KMS-11 (cell line): ENCODE measurements around the gene UCP3.

ENCODE experiments used
- H2AFZ ChIP-seq: fragments of 200-600 bp; sonication (generic); 2 replicates; pipeline ENCODE4 v1.6.1; 2016; ENCODE audit warnings: antibody characterized with exemption, mixed run types, low read depth
- H3K27ac ChIP-seq: fragments of 200-600 bp; sonication (generic); 2 replicates; pipeline ENCODE4 v1.6.1; 2016; ENCODE audit warnings: mild to moderate bottlenecking, mixed run types
- H3K27me3 ChIP-seq: fragments of 200-600 bp; sonication (generic); 2 replicates; pipeline ENCODE4 v1.6.1; 2017; ENCODE audit warnings: mild to moderate bottlenecking, low read depth, mixed run types, moderate library complexity; ENCODE audit not compliant: insufficient read depth
- H3K36me3 ChIP-seq: fragments of 200-600 bp; sonication (generic); 2 replicates; pipeline ENCODE4 v1.6.1; 2017; ENCODE audit warnings: mild to moderate bottlenecking, mixed run types; ENCODE audit not compliant: insufficient read depth
- H3K4me1 ChIP-seq: fragments of 200-600 bp; sonication (generic); 2 replicates; pipeline ENCODE4 v1.6.1; 2016; ENCODE audit warnings: mild to moderate bottlenecking, low read depth, mixed run types; ENCODE audit not compliant: poor library complexity, severe bottlenecking
- H3K4me2 ChIP-seq: fragments of 200-600 bp; sonication (generic); 2 replicates; pipeline ENCODE4 v1.7.0; 2016; ENCODE audit warnings: mild to moderate bottlenecking, mixed run types
- H3K4me3 ChIP-seq: fragments of 200-600 bp; sonication (generic); IDR thresholded peaks from 2 replicates; pipeline ENCODE4 v1.6.1; 2017; ENCODE audit warnings: low read depth, low read length, mixed read lengths; ENCODE audit not compliant: insufficient read depth
- H3K79me2 ChIP-seq: fragments of 200-600 bp; sonication (generic); 2 replicates; pipeline ENCODE4 v1.6.1; 2016; ENCODE audit warnings: low read depth, mixed run types; ENCODE audit not compliant: insufficient read depth
- H3K9ac ChIP-seq: fragments of 200-600 bp; sonication (generic); 2 replicates; pipeline ENCODE4 v1.6.1; 2016; ENCODE audit warnings: mild to moderate bottlenecking, mixed run types
- H4K20me1 ChIP-seq: fragments of 200-600 bp; sonication (generic); 2 replicates; pipeline ENCODE4 v1.6.1; 2016; ENCODE audit warnings: mild to moderate bottlenecking, mixed run types; ENCODE audit not compliant: insufficient read depth
- TF ChIP-seq, protein P1 (sequence below): fragments of 200-600 bp; sonication (generic); conservative IDR thresholded peaks from 2 replicates; pipeline ENCODE4 v1.6.1; 2017; ENCODE audit warnings: low read depth, mild to moderate bottlenecking, antibody characterized with exemption, low read length, moderate library complexity, mixed read lengths

UCP3 gene

DNA sequence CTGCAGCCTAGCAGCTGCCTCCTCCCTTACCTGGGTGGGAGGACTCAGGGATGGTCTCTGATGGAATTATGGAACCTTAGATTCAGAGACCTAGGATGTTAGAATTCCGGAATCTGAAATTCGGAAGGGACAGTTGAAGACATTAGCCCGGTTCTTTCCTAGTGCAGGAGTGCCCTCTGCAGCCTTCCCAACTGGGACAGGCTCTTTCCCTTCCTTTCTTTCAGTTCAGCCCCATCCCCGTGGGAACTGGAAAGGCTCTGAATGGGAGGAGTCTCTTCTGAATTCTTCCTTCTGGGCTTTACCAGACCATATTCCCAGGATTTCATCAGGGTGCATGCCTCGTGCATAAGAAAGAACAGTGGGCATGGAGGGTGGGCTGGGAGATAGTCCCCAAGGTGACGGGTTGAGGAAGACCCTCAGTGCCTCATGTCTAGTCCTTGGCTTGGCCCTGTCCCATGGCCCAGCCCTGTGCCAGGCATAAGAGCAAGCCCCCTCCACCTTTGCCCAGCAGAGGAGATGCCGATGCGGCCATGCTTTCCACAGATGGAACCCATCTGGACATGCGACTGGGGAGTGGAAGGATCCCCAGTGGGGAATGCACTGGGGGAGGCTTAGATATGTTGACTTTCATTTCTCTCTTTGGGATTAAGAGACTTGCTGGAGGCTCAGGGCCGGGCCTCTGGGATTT, 43.7 kb downstream of the UCP3 start:
- Histone ChIP-seq H3K36me3 (no peaks in the 10 kb centered on the region), H3K4me3 (no peak overlapping the region), H3K4me1 (no peaks in the 10 kb centered on the region), H3K27me3 (no peaks in the 10 kb centered on the region), H4K20me1 (no peaks in the 10 kb centered on the region), H3K79me2 (no peaks in the 10 kb centered on the region), H3K4me2 (peak overlapping the region; percentile 10; the same call in 1 of the 2 replicates), H3K27ac (no peak overlapping the region), H3K9ac (no peak overlapping the region), H2AFZ (no peak overlapping the region; the same call in 1 of the 2 replicates)
- TF ChIP-seq, protein P1, sequence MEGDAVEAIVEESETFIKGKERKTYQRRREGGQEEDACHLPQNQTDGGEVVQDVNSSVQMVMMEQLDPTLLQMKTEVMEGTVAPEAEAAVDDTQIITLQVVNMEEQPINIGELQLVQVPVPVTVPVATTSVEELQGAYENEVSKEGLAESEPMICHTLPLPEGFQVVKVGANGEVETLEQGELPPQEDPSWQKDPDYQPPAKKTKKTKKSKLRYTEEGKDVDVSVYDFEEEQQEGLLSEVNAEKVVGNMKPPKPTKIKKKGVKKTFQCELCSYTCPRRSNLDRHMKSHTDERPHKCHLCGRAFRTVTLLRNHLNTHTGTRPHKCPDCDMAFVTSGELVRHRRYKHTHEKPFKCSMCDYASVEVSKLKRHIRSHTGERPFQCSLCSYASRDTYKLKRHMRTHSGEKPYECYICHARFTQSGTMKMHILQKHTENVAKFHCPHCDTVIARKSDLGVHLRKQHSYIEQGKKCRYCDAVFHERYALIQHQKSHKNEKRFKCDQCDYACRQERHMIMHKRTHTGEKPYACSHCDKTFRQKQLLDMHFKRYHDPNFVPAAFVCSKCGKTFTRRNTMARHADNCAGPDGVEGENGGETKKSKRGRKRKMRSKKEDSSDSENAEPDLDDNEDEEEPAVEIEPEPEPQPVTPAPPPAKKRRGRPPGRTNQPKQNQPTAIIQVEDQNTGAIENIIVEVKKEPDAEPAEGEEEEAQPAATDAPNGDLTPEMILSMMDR, result no peak

DNA sequence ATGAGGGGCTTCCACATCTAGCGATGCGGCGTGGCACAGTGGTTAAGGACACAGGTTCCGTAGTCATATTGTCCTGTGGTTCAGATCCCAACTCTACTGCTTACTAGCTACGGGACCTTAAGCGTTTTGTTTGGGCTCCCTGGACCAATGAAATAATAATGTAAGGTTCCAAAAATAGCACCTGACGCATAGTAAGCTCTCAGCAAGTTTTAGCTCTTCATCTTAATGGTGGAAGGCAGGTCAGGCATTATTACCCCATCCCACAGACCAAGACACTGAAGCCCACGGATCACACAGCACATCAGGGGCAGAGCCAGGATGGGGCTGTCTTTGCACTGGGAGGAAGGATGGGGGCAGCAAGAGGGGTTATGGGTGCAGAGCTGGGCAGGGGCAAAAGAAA, 45.0 kb downstream of the UCP3 start:
- TF ChIP-seq, protein P1, result no peak
- H3K4me2 ChIP-seq, result peak overlapping the region; percentile 14; the same call in 1 of the 2 replicates
- H3K9ac ChIP-seq, result no peak overlapping the region

DNA sequence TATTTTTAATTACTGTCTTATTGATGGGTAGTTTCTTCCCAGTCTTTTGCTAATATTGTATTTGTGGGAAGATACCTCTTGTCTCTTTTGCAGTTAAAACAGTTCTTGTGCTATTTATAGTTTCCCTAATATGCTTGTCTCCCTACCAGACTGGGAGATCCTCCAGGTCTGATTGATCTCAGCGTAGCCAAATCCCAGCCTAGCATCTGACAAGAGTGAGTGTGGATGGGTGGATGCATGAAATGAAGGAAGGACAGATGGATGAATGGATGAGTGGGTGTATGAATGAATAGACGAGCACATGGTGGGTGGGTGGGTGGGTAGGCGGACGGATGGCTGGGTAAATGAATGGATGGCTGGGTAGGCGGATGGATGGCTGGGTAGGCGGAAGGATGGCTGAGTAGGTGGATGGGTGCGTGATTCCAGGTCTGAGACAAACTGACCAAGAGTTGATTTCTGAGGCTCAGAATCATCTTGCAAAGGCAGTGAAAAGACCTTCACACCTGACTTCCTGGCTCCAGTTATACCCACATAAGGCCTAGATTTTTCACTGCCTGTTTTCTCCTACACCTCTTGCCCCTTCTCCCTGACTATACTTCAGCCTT, 46.7 kb downstream of the UCP3 start:
- TF ChIP-seq, protein P1, result no peak
- no peaks in the 10 kb centered on the region for H3K4me1 ChIP-seq
- no peak overlapping the region for H3K4me3 ChIP-seq
- H3K27me3 ChIP-seq, result no peaks in the 10 kb centered on the region
- no peak overlapping the region for H3K4me2 ChIP-seq
- no peak overlapping the region for H3K27ac ChIP-seq
- no peak overlapping the region for H3K9ac ChIP-seq
- no peak overlapping the region for H2AFZ ChIP-seq
- H4K20me1 ChIP-seq, result no peaks in the 10 kb centered on the region
- H3K36me3 ChIP-seq, result no peaks in the 10 kb centered on the region
- no peaks in the 10 kb centered on the region for H3K79me2 ChIP-seq

More for the DNA sequence above, 45.0 kb downstream of the UCP3 start:
- Histone ChIP-seq H2AFZ (peak overlapping the region; percentile 31; the same call in 1 of the 2 replicates), H3K4me3 (no peak overlapping the region), H3K27ac (no peak overlapping the region), H3K27me3 (no peaks in the 10 kb centered on the region), H4K20me1 (no peaks in the 10 kb centered on the region), H3K4me1 (no peaks in the 10 kb centered on the region), H3K36me3 (no peaks in the 10 kb centered on the region), H3K79me2 (no peaks in the 10 kb centered on the region)

DNA sequence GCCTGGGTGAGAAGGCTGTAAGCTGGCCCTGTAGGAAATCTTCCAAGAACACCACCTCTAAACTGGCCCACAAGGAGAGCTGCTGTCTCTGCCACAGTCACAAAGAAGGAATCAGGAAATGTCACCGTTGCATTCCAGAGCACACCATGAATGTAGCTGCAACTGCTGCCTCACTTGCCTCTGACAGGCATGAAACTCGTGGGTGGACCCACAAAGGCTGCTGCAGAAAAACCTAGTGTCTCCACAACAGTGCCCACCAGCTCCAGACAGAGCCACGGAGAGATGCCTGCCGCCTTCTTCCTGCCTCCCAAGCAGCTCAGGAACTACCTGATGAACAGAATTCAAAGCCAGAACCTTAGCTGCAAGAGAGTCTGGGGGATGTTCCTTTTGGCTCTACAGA, 47.6 kb downstream of the UCP3 start:
- Histone ChIP-seq H3K79me2 (no peaks in the 10 kb centered on the region), H3K27ac (no peak overlapping the region), H3K27me3 (no peaks in the 10 kb centered on the region), H3K36me3 (no peaks in the 10 kb centered on the region), H3K9ac (no peak overlapping the region), H4K20me1 (no peaks in the 10 kb centered on the region), H3K4me2 (no peak overlapping the region), H2AFZ (no peak overlapping the region), H3K4me3 (no peak overlapping the region), H3K4me1 (no peaks in the 10 kb centered on the region)
- TF ChIP-seq, protein P1, result no peak
